ENCODE results near the gene APOLD1. TPM values are rescaled to one million over a fixed set of nuclear protein-coding genes. Genes with fewer than 3 reads are reported as not detected.
"Not testable (repeated sequence)": the region's sequence is repeated elsewhere in the genome, so short reads cannot be mapped to it uniquely, and the experiment has no call there.

APOLD1 gene
- total and polyA plus RNA-seq, 2 of the 8 experiments (the other 6 are each of a cell fraction or from before 2014, with no cell fraction given): 0.12 to 0.71 TPM

GRCh38 chr12:12806784-12807516 is 21.5 kb downstream of the APOLD1 start (continued):
- TF ChIP-seq RAD21 (IDR thresholded peaks at IDR 0.05 in 1 of 2, conservative IDR thresholded peaks at IDR 0.05 in 1 of 2; ENCODE audit: low read depth in 2 of 2, low read length in 2 of 2): no peak
- no peak for TF ChIP-seq SUZ12 (IDR thresholded peaks at IDR 0.05; ENCODE audit: low read length)
- TF ChIP-seq POLR2A (IDR thresholded peaks at IDR 0.05; ENCODE audit: control extremely low read depth in 1 of 2, low read depth in 2 of 2, low read length in 2 of 2): no peak
- TF ChIP-seq KDM5A (IDR thresholded peaks at IDR 0.05; ENCODE audit: low read length): no peak

GRCh38 chr12:12807517-12807903 is 22.1 kb downstream of the APOLD1 start:
- FAIRE-seq; H4K5ac ChIP-seq (ENCODE audit: insufficient read length, low read depth, low read length); H3K4ac ChIP-seq (replicated peaks; ENCODE audit: insufficient read length, low read depth, low read length); H2BK15ac ChIP-seq (ENCODE audit: low read length); H3K9ac ChIP-seq (replicated peaks in 1 of 4; ENCODE audit: extremely low read depth in 1 of 4, low read depth in 3 of 4, low read length in 3 of 4); H2BK20ac ChIP-seq (ENCODE audit: low read length); H3K14ac ChIP-seq (ENCODE audit: insufficient read length); H3K79me2 ChIP-seq (ENCODE audit: control insufficient read depth in 1 of 2, insufficient read depth in 2 of 2, low read length in 2 of 2); H2BK120ac ChIP-seq (replicated peaks; ENCODE audit: low read depth, low read length); H3K56ac ChIP-seq (replicated peaks; ENCODE audit: insufficient read length, low read depth, low read length); DNase-seq (ENCODE audit: low read depth in 1 of 2, low spot score in 2 of 2); POLR2A ChIA-PET (ENCODE audit: partially characterized antibody); H3K4me2 ChIP-seq (ENCODE audit: insufficient read depth in 1 of 2, low read depth in 2 of 2, low read length in 2 of 2); H2BK5ac ChIP-seq (ENCODE audit: low read depth, low read length); H3K36me3 ChIP-seq (ENCODE audit: control insufficient read depth in 2 of 4, insufficient read depth in 4 of 4, low read length in 3 of 4); H4K8ac ChIP-seq (ENCODE audit: extremely low read depth, insufficient read depth, low read length); H3K4me3 ChIP-seq (ENCODE audit: extremely low read depth in 1 of 4, insufficient read depth in 2 of 4, low read depth in 3 of 4, low read length in 4 of 4); H3K27ac ChIP-seq (ENCODE audit: low read depth, low read length); H3K9me3 ChIP-seq (ENCODE audit: insufficient read depth in 2 of 2, low read depth in 1 of 2, low read length in 1 of 2); H3K4me1 ChIP-seq (replicated peaks in 1 of 4; ENCODE audit: control insufficient read depth in 3 of 4, insufficient read depth in 4 of 4, low read length in 3 of 4); H2AK5ac ChIP-seq (ENCODE audit: low read depth, low read length); H3K27me3 ChIP-seq (replicated peaks in 1 of 4; ENCODE audit: control insufficient read depth in 3 of 4, extremely low read depth in 1 of 4, insufficient read depth in 3 of 4, low read length in 3 of 4); H2AFZ ChIP-seq (ENCODE audit: low read length); H3K18ac ChIP-seq (ENCODE audit: extremely low read depth, low read length); H4K20me1 ChIP-seq (replicated peaks in 1 of 2; ENCODE audit: control insufficient read depth in 1 of 2, insufficient read depth in 2 of 2, low read length in 2 of 2); H3K79me1 ChIP-seq (ENCODE audit: low read depth, low read length); H4K91ac ChIP-seq (replicated peaks; ENCODE audit: insufficient read length, low read length); H3K23me2 ChIP-seq (ENCODE audit: low read depth, low read length); H3K23ac ChIP-seq (ENCODE audit: insufficient read length); H2BK12ac ChIP-seq (ENCODE audit: low read depth, low read length); CTCF ChIA-PET (ENCODE audit: partially characterized antibody): not testable (repeated sequence)
- WGBS, 2 experiments (ENCODE audit: extremely low coverage in 1 of 2, insufficient coverage in 1 of 2, insufficient read length in 1 of 2, insufficient replicate concordance in 2 of 2, low coverage in 1 of 2, low lambda C conversion rate in 2 of 2, missing lambda C conversion rate in 1 of 2): 82% methylated on average over 3 of the region's 3 CpGs; no CpG with 5 or more reads in 1 of the 2 experiments

Data from H1 (cell line).